ENCODE data around the gene UIMC1. TPM values are rescaled to one million over a fixed set of nuclear protein-coding genes. Genes with fewer than 3 reads are reported as not detected.

The UIMC1 gene
- total RNA-seq, 1 experiment from 2014 or later, result 52.8 TPM

DNA sequence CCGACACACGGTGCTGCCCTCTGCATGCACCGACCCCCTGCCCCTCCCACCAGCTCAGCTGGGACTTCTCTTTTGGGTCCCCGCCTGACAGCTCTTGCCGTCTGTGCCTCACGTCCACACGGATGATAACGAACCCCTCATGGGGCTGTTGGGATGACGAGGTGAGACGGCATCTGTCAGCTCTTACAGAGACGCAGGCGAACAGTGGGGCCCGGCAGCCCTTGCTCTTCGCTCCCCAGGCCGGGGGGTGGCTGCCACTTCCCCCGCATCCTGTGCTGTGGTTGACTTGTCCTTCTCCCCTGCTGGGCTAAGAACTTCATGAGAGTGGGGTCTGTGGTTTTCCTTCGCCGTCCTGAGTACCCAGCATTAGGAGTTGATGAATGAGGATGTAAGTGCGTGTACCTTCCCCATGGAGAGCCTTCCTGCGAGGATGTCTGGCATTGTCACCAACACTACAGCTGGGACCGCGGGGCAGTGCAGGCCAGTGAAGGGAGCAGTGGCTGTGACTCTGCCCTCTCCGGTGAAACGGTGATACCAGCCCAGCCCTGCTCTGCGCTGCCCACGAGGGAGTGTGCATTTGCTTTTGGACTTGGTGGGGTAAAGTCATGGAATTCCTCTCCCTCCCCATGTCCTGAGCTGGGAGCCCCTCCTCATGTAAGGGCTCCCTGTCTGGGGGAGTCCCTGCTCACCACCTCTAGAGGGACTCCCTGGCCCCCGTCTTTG, 130.6 kb downstream of the UIMC1 start:
- no peak for DNase-seq
- CTCF ChIA-PET, result interaction anchor here (2.2 kb wide), 1 partner anchor 215 kb away, joined by 8 read pairs; no protein-coding TSS in a partner anchor
- intact Hi-C loops (cut with micrococcal nuclease; ENCODE audit: unreplicated experiment), result no loop called here
- POLR2A ChIA-PET, result no interaction called here
- Histone ChIP-seq H3K4me1 (no peaks in the 10 kb centered on the region), H3K27me3 (replicated peaks; ENCODE audit: control insufficient read depth, insufficient read depth, low read length) (no peaks in the 10 kb centered on the region), H3K4me3 (ENCODE audit: low read depth, low read length) (no peak overlapping the region), H3K9me3 (no peaks in the 10 kb centered on the region), H3K36me3 (ENCODE audit: control insufficient read depth, insufficient read depth, low read length) (no peaks in the 10 kb centered on the region)
- Mint-ChIP-seq H3K27ac (ENCODE audit: unreplicated experiment) (no peak overlapping the region), H3K4me1 (ENCODE audit: low read depth, unreplicated experiment) (no peaks in the 10 kb centered on the region), H3K4me3 (ENCODE audit: unreplicated experiment) (no peak overlapping the region), H3K27me3 (ENCODE audit: insufficient read depth, unreplicated experiment) (peaks cover 22% of the 10 kb centered on the region), H3K9me3 (ENCODE audit: unreplicated experiment) (no peaks in the 10 kb centered on the region), H3K36me3 (ENCODE audit: insufficient read depth, unreplicated experiment) (no peaks in the 10 kb centered on the region)
- no TSS peak for BruUV-seq (replicated peaks)
- TF ChIP-seq, protein P1, sequence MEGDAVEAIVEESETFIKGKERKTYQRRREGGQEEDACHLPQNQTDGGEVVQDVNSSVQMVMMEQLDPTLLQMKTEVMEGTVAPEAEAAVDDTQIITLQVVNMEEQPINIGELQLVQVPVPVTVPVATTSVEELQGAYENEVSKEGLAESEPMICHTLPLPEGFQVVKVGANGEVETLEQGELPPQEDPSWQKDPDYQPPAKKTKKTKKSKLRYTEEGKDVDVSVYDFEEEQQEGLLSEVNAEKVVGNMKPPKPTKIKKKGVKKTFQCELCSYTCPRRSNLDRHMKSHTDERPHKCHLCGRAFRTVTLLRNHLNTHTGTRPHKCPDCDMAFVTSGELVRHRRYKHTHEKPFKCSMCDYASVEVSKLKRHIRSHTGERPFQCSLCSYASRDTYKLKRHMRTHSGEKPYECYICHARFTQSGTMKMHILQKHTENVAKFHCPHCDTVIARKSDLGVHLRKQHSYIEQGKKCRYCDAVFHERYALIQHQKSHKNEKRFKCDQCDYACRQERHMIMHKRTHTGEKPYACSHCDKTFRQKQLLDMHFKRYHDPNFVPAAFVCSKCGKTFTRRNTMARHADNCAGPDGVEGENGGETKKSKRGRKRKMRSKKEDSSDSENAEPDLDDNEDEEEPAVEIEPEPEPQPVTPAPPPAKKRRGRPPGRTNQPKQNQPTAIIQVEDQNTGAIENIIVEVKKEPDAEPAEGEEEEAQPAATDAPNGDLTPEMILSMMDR (IDR thresholded peaks at IDR 0.05; ENCODE audit: insufficient read depth in 1 of 2, low read depth in 1 of 2, low read length in 1 of 2, severe bottlenecking in 1 of 2, unreplicated experiment in 1 of 2), result no peak

DNA sequence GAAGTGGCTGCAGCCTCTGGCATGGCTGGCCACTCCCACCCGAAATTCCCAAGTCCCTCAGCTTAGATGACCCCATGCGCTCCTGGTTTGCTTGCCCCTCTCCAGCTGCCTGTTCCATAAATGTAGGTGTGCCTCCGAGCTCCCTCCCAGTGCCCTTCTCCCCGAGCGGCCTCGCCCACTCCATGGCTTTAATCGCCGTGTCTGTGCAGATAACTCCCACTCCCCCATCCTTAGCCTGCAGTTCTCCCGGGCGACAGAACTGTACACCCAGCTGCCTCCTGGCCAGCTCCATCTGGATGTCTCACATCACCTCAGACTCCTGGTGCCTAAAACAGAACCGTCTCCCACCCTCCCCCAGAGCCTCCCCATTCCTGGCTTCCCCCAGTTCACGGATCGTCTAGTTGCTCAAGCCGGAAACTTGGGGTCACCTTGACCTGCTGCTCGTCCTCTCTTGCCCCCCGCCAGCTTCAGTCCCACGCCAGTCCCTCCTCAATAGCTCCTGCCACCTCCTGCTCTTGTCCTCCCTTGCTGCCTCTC, 131.5 kb downstream of the UIMC1 start:
- Histone ChIP-seq H3K4me3 (ENCODE audit: low read depth, low read length) (no peak overlapping the region), H3K9me3 (no peaks in the 10 kb centered on the region), H3K4me1 (no peaks in the 10 kb centered on the region), H3K27me3 (replicated peaks; ENCODE audit: control insufficient read depth, insufficient read depth, low read length) (no peaks in the 10 kb centered on the region), H3K36me3 (ENCODE audit: control insufficient read depth, insufficient read depth, low read length) (no peaks in the 10 kb centered on the region)
- ChIA-PET CTCF (interaction anchor here (0.8 to 2.2 kb wide), 2 partner anchors 211 to 214 kb away, joined by 3 to 8 read pairs; partner anchors contain the start of gene FGFR4), POLR2A (no interaction called here)
- intact Hi-C loops (cut with micrococcal nuclease; ENCODE audit: unreplicated experiment), result no loop called here
- H3K9me3 Mint-ChIP-seq (ENCODE audit: unreplicated experiment), result no peaks in the 10 kb centered on the region
- BruUV-seq (replicated peaks), result no TSS peak
- TF ChIP-seq, protein P1 (IDR thresholded peaks at IDR 0.05; ENCODE audit: insufficient read depth in 1 of 2, low read depth in 1 of 2, low read length in 1 of 2, severe bottlenecking in 1 of 2, unreplicated experiment in 1 of 2), result no peak
- no peak overlapping the region for H3K27ac Mint-ChIP-seq (ENCODE audit: unreplicated experiment)
- peaks cover 22% of the 10 kb centered on the region for H3K27me3 Mint-ChIP-seq (ENCODE audit: insufficient read depth, unreplicated experiment)
- H3K4me3 Mint-ChIP-seq (ENCODE audit: unreplicated experiment), result no peak overlapping the region
- no peak for DNase-seq
- H3K4me1 Mint-ChIP-seq (ENCODE audit: low read depth, unreplicated experiment), result peaks cover 4% of the 10 kb centered on the region
- no peaks in the 10 kb centered on the region for H3K36me3 Mint-ChIP-seq (ENCODE audit: insufficient read depth, unreplicated experiment)

DNA sequence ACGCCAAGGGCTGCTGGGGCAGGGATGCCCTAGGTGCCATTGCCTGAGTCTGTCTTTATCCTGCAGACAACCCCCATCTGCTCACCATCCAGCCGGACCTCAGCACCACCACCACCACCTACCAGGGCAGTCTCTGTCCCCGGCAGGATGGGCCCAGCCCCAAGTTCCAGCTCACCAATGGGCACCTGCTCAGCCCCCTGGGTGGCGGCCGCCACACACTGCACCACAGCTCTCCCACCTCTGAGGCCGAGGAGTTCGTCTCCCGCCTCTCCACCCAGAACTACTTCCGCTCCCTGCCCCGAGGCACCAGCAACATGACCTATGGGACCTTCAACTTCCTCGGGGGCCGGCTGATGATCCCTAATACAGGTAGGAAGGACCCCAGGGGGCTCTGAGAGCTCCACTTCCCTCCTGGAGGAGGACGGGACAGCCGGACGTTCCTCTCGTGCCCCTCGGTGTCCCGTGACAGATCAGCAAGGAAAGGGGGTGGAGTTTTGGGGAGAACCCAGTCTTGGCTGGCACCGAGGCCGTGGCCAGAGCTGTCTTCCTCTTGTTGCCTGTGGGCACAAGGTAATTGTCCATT, 132.3 kb downstream of the UIMC1 start:
- BruUV-seq (replicated peaks), result no TSS peak

More for the DNA sequence above, 132.3 kb downstream of the UIMC1 start:
- Mint-ChIP-seq H3K4me3 (ENCODE audit: unreplicated experiment) (no peak overlapping the region), H3K4me1 (ENCODE audit: low read depth, unreplicated experiment) (peaks cover 6% of the 10 kb centered on the region), H3K9me3 (ENCODE audit: unreplicated experiment) (no peaks in the 10 kb centered on the region), H3K27ac (ENCODE audit: unreplicated experiment) (no peak overlapping the region), H3K27me3 (ENCODE audit: insufficient read depth, unreplicated experiment) (peaks cover 22% of the 10 kb centered on the region), H3K36me3 (ENCODE audit: insufficient read depth, unreplicated experiment) (no peaks in the 10 kb centered on the region)
- Histone ChIP-seq H3K9me3 (no peaks in the 10 kb centered on the region), H3K36me3 (ENCODE audit: control insufficient read depth, insufficient read depth, low read length) (no peaks in the 10 kb centered on the region), H3K4me1 (no peaks in the 10 kb centered on the region), H3K4me3 (ENCODE audit: low read depth, low read length) (no peak overlapping the region), H3K27me3 (replicated peaks; ENCODE audit: control insufficient read depth, insufficient read depth, low read length) (no peaks in the 10 kb centered on the region)
- TF ChIP-seq, protein P1 (IDR thresholded peaks at IDR 0.05; ENCODE audit: insufficient read depth in 1 of 2, low read depth in 1 of 2, low read length in 1 of 2, severe bottlenecking in 1 of 2, unreplicated experiment in 1 of 2), result no peak
- no peak for DNase-seq
- POLR2A ChIA-PET, result no interaction called here
- intact Hi-C loops (cut with micrococcal nuclease; ENCODE audit: unreplicated experiment), result no loop called here
- CTCF ChIA-PET, result interaction anchor here (0.8 to 2.2 kb wide), 2 partner anchors 212 to 214 kb away, joined by 3 to 8 read pairs; partner anchors contain the start of gene FGFR4

All from Caco-2 (cell line).